Right atrium auricular region (tissue), 2 donors: ENCODE measurements around the gene DNAI1. TPM values are rescaled to one million over a fixed set of nuclear protein-coding genes. Genes with fewer than 3 reads are reported as not detected.
A peak's percentile ranks its signal among the peaks of the same experiment; 100 is the strongest.

Experiments used
- DNase-seq: peaks from one replicate; pipeline ENCODE4 v3.0.0-alpha.2; 2019; ENCODE audit warnings: low spot score
- H3K27ac ChIP-seq, 2 donors: fragments of 200-600 bp; sonication (generic); 1 replicate in 1 of 2; 2 replicates in 1 of 2; pipeline ENCODE4 v1.5.1; 2016 to 2019
- H3K27me3 ChIP-seq, 2 donors: fragments of 200-600 bp; sonication (generic); one replicate each; pipeline versions ENCODE4 v1.5.1 to v1.6.0; 2017 to 2019
- H3K36me3 ChIP-seq: fragments of 200-600 bp; sonication (generic); one replicate; pipeline ENCODE4 v1.5.1; 2016
- H3K4me1 ChIP-seq, 2 donors: fragments of 200-600 bp; sonication (generic); one replicate each; pipeline versions ENCODE4 v1.5.1 to v1.6.0; 2017 to 2019
- H3K4me3 ChIP-seq, 2 donors: fragments of 200-600 bp; sonication (generic); 1 replicate in 1 of 2; 2 replicates in 1 of 2; pipeline ENCODE4 v1.5.1; 2017 to 2019; ENCODE audit warnings: mild to moderate bottlenecking in 1 of 2, moderate library complexity in 1 of 2
- H3K9me3 ChIP-seq, 2 donors: fragments of 200-600 bp; sonication (generic); one replicate each; pipeline ENCODE4 v1.5.1; 2019
- CTCF ChIP-seq, 2 donors: fragments of 200-600 bp; sonication (generic); IDR thresholded peaks; one replicate each; pipeline ENCODE4 v1.5.1; 2019; ENCODE audit warnings: antibody characterized with exemption in 2 of 2
- total RNA-seq, 2 donors: library from RNA; depleted of rRNA; stranded (reverse); fragments of >200 nt; gene quantifications; one replicate each; pipeline ENCODE4 v1.1.0, GENCODE V29; 2016

The DNAI1 gene
- not detected for total RNA-seq

- H3K4me3 ChIP-seq: peak within 1 kb of the TSS; percentile 74 to 76
- peaks cover 0 to 41% of the 10 kb centered on the region in 2 donors for H3K4me1 ChIP-seq
- H3K27ac ChIP-seq: peak within 1 kb of the TSS; percentile 81
- no peaks in the 10 kb centered on the region for H3K27me3 ChIP-seq
- no peaks in the 10 kb centered on the region for H3K9me3 ChIP-seq
- DNase-seq: peak; percentile 99
- no peaks in the 10 kb centered on the region for H3K36me3 ChIP-seq
- TF ChIP-seq CTCF (IDR thresholded peaks at IDR 0.05): no peak
Observed at GRCh38 chr9:34458013-34458958, at the start of gene DNAI1, which contains the start of gene FAM219A. Gene DNAI1, plus strand, starts transcription at chr9:34458805. Its CDS starts 201 bp downstream, at chr9:34459006. Gene FAM219A, minus strand, starts transcription at chr9:34458570. Its CDS starts 307 bp downstream, at chr9:34458263.

- no peak for TF ChIP-seq CTCF (IDR thresholded peaks at IDR 0.05)
Observed at GRCh38 chr9:34409154-34409553, 49.5 kb upstream of the DNAI1 start.

GRCh38 chr9:34412336-34412735 is 46.3 kb upstream of the DNAI1 start:
- no peaks in the 10 kb centered on the region for H3K9me3 ChIP-seq
- DNase-seq: no peak
- H3K27me3 ChIP-seq: no peaks in the 10 kb centered on the region
- no peaks in the 10 kb centered on the region for H3K36me3 ChIP-seq
- no peak for TF ChIP-seq CTCF (IDR thresholded peaks at IDR 0.05)
- no peaks in the 10 kb centered on the region for H3K4me1 ChIP-seq
- no peak overlapping the region for H3K4me3 ChIP-seq
- no peak overlapping the region for H3K27ac ChIP-seq

More at GRCh38 chr9:34409154-34409553, 49.5 kb upstream of the DNAI1 start:
- no peaks in the 10 kb centered on the region for H3K9me3 ChIP-seq
- no peak overlapping the region for H3K4me3 ChIP-seq
- H3K4me1 ChIP-seq: no peaks in the 10 kb centered on the region
- H3K27me3 ChIP-seq: no peaks in the 10 kb centered on the region
- H3K36me3 ChIP-seq: peaks cover 17% of the 10 kb centered on the region
- no peak for DNase-seq
- no peak overlapping the region for H3K27ac ChIP-seq

GRCh38 chr9:34413231-34413852 is 45.3 kb upstream of the DNAI1 start:
- Histone ChIP-seq H3K27ac (no peak overlapping the region), H3K4me1 (no peaks in the 10 kb centered on the region), H3K4me3 (no peak overlapping the region), H3K27me3 (no peaks in the 10 kb centered on the region), H3K9me3 (no peaks in the 10 kb centered on the region), H3K36me3 (no peaks in the 10 kb centered on the region)
- TF ChIP-seq CTCF (IDR thresholded peaks at IDR 0.05): no peak
- no peak for DNase-seq

GRCh38 chr9:34417734-34418133 is 40.9 kb upstream of the DNAI1 start:
- Histone ChIP-seq H3K4me3 (no peak overlapping the region), H3K4me1 (peaks cover 0 to 12% of the 10 kb centered on the region in 2 donors), H3K9me3 (no peaks in the 10 kb centered on the region), H3K27ac (no peak overlapping the region), H3K36me3 (no peaks in the 10 kb centered on the region), H3K27me3 (no peaks in the 10 kb centered on the region)
- no peak for TF ChIP-seq CTCF (IDR thresholded peaks at IDR 0.05)
- DNase-seq: no peak
